ENCODE data around the gene LMX1A. TPM values are rescaled to one million over a fixed set of nuclear protein-coding genes. Genes with fewer than 3 reads are reported as not detected.

LMX1A gene
- total and polyA plus RNA-seq, 9 of the 15 experiments (the other 6 are each of a cell fraction or from before 2014, with no cell fraction given) = not detected

GRCh38 chr1:165353731-165354671, 2.5 kb downstream of the LMX1A start:
- peaks cover 3% of the 10 kb centered on the region; the same call in 1 of the 2 replicates for H4K20me1 ChIP-seq (replicated peaks; ENCODE audit: control insufficient read depth, insufficient read depth, low read length)
- no peaks in the 10 kb centered on the region for H3K79me2 ChIP-seq (ENCODE audit: control insufficient read depth, insufficient read depth, low read length)
- intact Hi-C loops (cut with micrococcal nuclease) (no loop called here), in situ Hi-C loops (cut with MboI) (no loop called here)
- no peak overlapping the region for H3K27ac ChIP-seq (ENCODE audit: extremely low read depth, low read depth, low read length)
- WGBS (ENCODE audit: insufficient coverage, low coverage, missing lambda C conversion rate) = 10% methylated on average over 51 of the region's 52 CpGs
- no peak for FAIRE-seq
- no peaks in the 10 kb centered on the region for H3K9me3 ChIP-seq (replicated peaks; ENCODE audit: control insufficient read depth, insufficient read depth, low read depth, low read length)
- H3K36me3 ChIP-seq (ENCODE audit: control insufficient read depth, insufficient read depth, low read length) = no peaks in the 10 kb centered on the region
- TF ChIP-seq NR2C2 (CRISPR knock-in tag; IDR thresholded peaks at IDR 0.05) (no peak), NR2C2 (tag; IDR thresholded peaks at IDR 0.05) (no peak), SNIP1 (IDR thresholded peaks at IDR 0.05; ENCODE audit: low read depth) (no peak), RBBP5 (IDR thresholded peaks at IDR 0.05; ENCODE audit: borderline replicate concordance, insufficient read depth, low read length, poor library complexity, severe bottlenecking) (no peak), ZNF263 (CRISPR knock-in tag; IDR thresholded peaks at IDR 0.05; ENCODE audit: borderline replicate concordance) (no peak), POLR2G (IDR thresholded peaks at IDR 0.05; ENCODE audit: low read depth, low read length) (no peak), NUFIP1 (IDR thresholded peaks at IDR 0.05; ENCODE audit: partially characterized antibody) (no peak), ZNF324 (CRISPR knock-in tag; IDR thresholded peaks at IDR 0.05) (no peak), E2F8 (IDR thresholded peaks at IDR 0.05; ENCODE audit: low read depth, partially characterized antibody) (no peak), HNRNPK (IDR thresholded peaks at IDR 0.05; ENCODE audit: low read depth, low read length, poor library complexity, severe bottlenecking) (no peak)
- H3K4me1 ChIP-seq (replicated peaks in 1 of 2; ENCODE audit: control insufficient read depth in 2 of 2, insufficient read depth in 2 of 2, low read length in 2 of 2) = peaks cover 0 to 8% of the 10 kb centered on the region in 2 experiments; a peak in 1 of 5 replicates
- ChIA-PET CTCF (ENCODE audit: low intra/inter-chr PET ratio) (no interaction called here), POLR2A (interaction anchor here (0.6 kb wide), 1 partner anchor 12 kb away, joined by 3 read pairs; no protein-coding TSS in a partner anchor)
- BruUV-seq (replicated peaks) = no TSS peak
- H3K9ac ChIP-seq (ENCODE audit: insufficient read depth in 1 of 2, low read depth in 2 of 2, low read length in 2 of 2) = no peak overlapping the region
- H2AFZ ChIP-seq (ENCODE audit: low read depth, low read length) = no peak overlapping the region
- H3K9me1 ChIP-seq (ENCODE audit: control insufficient read depth, insufficient read depth, low read length) = no peaks in the 10 kb centered on the region
- DNase-seq (ENCODE audit: extremely low read depth in 1 of 4, low spot score in 3 of 4) = no peak
- no peak for ATAC-seq
- no peak overlapping the region for H3K4me2 ChIP-seq (ENCODE audit: insufficient read depth, low read length)
- H3K4me3 ChIP-seq = no peak overlapping the region
- H3K27me3 ChIP-seq (ENCODE audit: control insufficient read depth in 2 of 2, insufficient read depth in 2 of 2, low read length in 2 of 2) = peaks cover 41 to 55% of the 10 kb centered on the region in 2 experiments
